ENCODE measurements around the gene PUM1. TPM values are rescaled to one million over a fixed set of nuclear protein-coding genes. Genes with fewer than 3 reads are reported as not detected.

PUM1 gene
- total RNA-seq, 1 donor from 2014 or later = 121 TPM

DNA sequence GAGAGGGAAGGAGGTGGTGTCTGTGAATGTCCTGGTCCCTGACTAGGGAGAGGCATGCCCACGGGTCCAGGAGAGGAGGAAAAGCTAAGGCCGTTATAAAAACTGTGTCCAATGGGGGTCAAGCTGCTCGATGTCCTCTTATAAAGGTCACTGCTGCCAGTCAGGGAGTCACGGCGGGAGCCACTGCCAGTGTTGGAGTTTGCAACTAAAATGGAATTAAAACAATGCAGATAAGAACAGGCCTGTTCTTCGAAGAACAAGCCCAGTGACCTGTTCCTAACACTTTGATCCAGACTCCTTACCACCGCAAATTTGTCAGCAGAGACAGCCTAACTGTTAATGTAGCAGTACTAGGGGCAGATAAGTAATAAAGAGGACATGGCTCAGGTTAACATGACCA, 100.8 kb downstream of the PUM1 start:
- Histone ChIP-seq H3K9me3 (no peaks in the 10 kb centered on the region), H3K4me3 (no peak overlapping the region), H3K27me3 (ENCODE audit: low read depth) (no peaks in the 10 kb centered on the region), H3K4me1 (peaks cover 14% of the 10 kb centered on the region), H3K36me3 (peaks cover 92% of the 10 kb centered on the region), H3K27ac (no peak overlapping the region)
- DNase-seq (no peak), ATAC-seq (peak in 1 of 2 donors; percentile 16)
- TF ChIP-seq, protein P1, sequence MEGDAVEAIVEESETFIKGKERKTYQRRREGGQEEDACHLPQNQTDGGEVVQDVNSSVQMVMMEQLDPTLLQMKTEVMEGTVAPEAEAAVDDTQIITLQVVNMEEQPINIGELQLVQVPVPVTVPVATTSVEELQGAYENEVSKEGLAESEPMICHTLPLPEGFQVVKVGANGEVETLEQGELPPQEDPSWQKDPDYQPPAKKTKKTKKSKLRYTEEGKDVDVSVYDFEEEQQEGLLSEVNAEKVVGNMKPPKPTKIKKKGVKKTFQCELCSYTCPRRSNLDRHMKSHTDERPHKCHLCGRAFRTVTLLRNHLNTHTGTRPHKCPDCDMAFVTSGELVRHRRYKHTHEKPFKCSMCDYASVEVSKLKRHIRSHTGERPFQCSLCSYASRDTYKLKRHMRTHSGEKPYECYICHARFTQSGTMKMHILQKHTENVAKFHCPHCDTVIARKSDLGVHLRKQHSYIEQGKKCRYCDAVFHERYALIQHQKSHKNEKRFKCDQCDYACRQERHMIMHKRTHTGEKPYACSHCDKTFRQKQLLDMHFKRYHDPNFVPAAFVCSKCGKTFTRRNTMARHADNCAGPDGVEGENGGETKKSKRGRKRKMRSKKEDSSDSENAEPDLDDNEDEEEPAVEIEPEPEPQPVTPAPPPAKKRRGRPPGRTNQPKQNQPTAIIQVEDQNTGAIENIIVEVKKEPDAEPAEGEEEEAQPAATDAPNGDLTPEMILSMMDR (IDR thresholded peaks at IDR 0.05) = no peak
- intact Hi-C loops (cut with DNase I) = no loop called here

DNA sequence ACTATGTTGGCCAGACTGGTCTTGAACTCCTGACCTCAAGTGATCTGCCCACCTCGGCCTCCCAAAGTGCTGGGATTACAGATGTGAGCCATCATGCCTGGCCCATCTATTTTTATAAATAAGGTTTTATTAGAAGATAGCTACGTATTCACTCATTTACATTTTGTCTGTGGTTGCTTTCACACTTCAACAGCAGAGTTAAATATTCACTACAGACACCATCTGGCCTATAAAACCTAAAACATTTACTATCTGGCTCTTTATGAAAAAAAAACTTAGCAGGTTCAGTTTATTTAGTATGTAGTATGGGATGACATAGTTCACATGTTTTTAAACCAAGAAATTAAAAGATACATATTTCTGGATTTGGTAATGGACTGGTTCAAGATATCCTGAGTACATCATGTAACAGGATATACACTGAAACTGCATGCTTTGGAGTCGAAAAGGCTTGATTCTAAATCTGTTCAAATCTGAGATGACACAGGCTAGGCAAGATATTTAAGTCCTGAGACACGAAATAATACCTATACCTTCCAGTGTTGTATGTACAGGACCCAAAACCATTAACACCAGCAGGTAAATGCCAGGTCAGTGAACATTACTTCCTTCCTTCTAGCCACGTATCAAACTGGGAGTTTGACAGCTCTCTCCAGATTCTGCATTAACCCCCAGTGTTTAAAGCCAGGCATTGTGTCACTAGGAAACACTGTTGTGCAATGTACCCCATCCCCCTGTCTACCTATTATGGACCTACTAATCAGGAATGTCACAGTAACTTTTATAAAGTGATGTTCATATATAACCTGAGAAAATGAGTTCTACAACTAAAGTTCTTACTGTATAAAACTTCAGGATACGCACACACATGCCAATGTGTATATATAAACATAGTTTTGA, 102.7 kb downstream of the PUM1 start:
- peaks cover 14% of the 10 kb centered on the region for H3K4me1 ChIP-seq
- intact Hi-C loops (cut with DNase I) = no loop called here
- H3K27me3 ChIP-seq (ENCODE audit: low read depth) = no peaks in the 10 kb centered on the region
- ATAC-seq (peak; percentile 59 to 67), DNase-seq (no peak)
- no peak overlapping the region for H3K27ac ChIP-seq
- H3K36me3 ChIP-seq = peaks cover 96% of the 10 kb centered on the region
- H3K4me3 ChIP-seq = no peak overlapping the region
- no peaks in the 10 kb centered on the region for H3K9me3 ChIP-seq
- TF ChIP-seq, protein P1 (IDR thresholded peaks at IDR 0.05) = no peak

DNA sequence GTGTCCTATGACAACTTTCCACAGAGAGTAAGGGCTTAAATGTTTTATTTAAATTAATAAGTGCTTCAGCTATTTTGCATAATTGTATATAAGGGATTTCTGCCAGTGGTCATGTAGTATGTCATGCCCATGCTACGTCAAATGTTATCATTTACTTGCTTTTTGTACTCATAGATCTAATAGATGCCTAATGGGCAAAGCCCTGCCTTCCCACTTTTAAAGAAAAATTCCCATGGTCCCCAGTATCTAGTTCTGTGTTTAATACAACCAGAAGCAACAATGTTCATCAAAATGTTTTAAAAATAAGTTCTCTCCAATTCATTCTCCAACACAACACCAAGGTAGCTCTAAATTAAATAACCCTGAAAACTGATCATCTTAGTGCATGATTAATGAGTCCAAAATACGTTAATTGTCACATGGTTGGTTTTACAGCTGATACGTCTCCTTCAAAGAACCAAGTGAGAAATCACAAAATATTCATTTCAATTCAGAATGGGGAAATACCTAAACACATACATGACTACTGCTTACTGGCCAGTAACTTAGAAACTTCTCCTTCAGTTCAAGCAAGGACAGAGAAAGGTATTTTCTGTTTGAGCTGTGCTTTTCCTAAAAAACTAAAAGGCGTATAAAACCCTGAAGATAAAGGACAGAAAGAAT, 107.8 kb downstream of the PUM1 start:
- Histone ChIP-seq H3K36me3 (peaks cover 85% of the 10 kb centered on the region), H3K27me3 (ENCODE audit: low read depth) (no peaks in the 10 kb centered on the region), H3K27ac (no peak overlapping the region), H3K4me1 (no peaks in the 10 kb centered on the region), H3K4me3 (no peak overlapping the region), H3K9me3 (no peaks in the 10 kb centered on the region)
- ATAC-seq (no peak), DNase-seq (no peak)
- intact Hi-C loops (cut with DNase I) = no loop called here
- TF ChIP-seq, protein P1 (IDR thresholded peaks at IDR 0.05) = no peak

DNA sequence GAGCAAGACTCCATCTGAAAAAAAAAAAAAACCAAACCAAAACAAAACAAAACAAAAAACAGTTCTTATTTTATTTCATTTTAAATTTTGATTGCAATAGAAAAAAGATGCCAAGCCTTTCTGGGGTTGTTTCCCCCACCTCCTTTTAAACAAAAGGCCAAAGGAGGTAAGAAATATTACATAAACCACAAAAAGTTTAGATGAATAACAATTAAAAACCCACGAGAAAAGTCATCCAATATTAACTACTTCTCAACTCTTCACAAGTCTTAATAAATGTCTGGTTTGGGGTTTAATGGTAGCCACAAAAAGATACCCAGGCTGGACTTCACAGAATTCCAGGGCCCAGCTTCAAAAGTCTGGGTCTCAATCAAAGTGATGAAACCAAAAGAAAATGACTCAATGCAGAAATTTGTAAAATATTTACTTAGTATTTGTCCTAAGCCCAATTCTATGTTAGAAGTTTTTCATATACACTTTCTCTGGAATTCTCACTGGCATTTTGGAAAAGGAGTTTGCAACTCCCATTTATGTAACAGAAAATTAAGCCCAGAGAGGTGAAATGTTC, 110.0 kb downstream of the PUM1 start:
- Histone ChIP-seq H3K9me3 (no peaks in the 10 kb centered on the region), H3K4me3 (no peak overlapping the region), H3K36me3 (peaks cover 83% of the 10 kb centered on the region), H3K27ac (no peak overlapping the region), H3K27me3 (ENCODE audit: low read depth) (no peaks in the 10 kb centered on the region), H3K4me1 (no peaks in the 10 kb centered on the region)
- ATAC-seq (no peak), DNase-seq (no peak)
- TF ChIP-seq, protein P1 (IDR thresholded peaks at IDR 0.05) = no peak
- intact Hi-C loops (cut with DNase I) = no loop called here

DNA sequence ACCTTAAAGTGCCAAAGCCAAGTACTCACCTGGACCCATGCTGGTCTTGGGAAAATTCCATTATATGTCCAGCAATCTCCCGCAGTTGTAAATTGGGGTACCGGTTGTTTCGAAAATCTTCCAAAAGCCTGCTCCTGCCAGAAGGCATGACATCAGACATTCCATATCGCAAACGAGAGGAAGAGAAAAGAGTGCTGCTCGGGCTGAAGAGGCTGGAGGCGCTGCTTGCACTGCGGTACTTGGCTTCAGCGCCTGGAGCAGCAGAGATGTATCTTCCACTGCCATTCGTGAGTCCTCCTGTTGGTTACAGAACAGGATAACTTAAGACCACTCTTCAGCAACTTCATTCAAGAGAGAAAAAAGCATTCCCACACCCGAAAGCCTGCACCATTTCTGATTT, 111.8 kb downstream of the PUM1 start:
- peaks cover 84% of the 10 kb centered on the region for H3K36me3 ChIP-seq
- no peak for ATAC-seq
- TF ChIP-seq, protein P1 (IDR thresholded peaks at IDR 0.05) = no peak
- no peak overlapping the region for H3K4me3 ChIP-seq
- H3K4me1 ChIP-seq = no peaks in the 10 kb centered on the region
- no peaks in the 10 kb centered on the region for H3K27me3 ChIP-seq (ENCODE audit: low read depth)
- H3K27ac ChIP-seq = no peak overlapping the region
- H3K9me3 ChIP-seq = no peaks in the 10 kb centered on the region
- DNase-seq = no peak
- intact Hi-C loops (cut with DNase I) = no loop called here
